HEK293 (cell line): ENCODE data around the gene FRMD8.

Source experiments
- CTCF ChIA-PET: fragments of 350-600 bp; formaldehyde crosslinking; extraction: SDS; loops from one replicate; lab custom pipeline; 2021; ENCODE audit warnings: antibody characterized with exemption; lab: Yijun Ruan, JAX
- POLR2A ChIA-PET: fragments of 300-600 bp; formaldehyde crosslinking; extraction: SDS; loops from one replicate; lab custom pipeline; 2020; ENCODE audit warnings: antibody characterized with exemption, inconsistent platforms; lab: Yijun Ruan, JAX
- H3K27ac ChIP-seq: fragments of 200-500 bp; sonication (Bioruptor generic); 2 replicates; pipeline ENCODE4 v1.5.1; 2014; ENCODE audit warnings: low read depth, low read length, control low read depth, inconsistent platforms; ENCODE audit errors: extremely low read depth
- H3K36me3 ChIP-seq, 2 experiments: fragments of 200-500 bp in 1 of 2; sonication (Bioruptor generic) in 1 of 2; 1 replicate in 1 of 2; 2 replicates in 1 of 2; pipeline ENCODE4 v1.5.1; 2014 to 2017; ENCODE audit warnings: inconsistent platforms in 2 of 2, low read length in 2 of 2; ENCODE audit not compliant: control insufficient read depth in 2 of 2, insufficient read depth in 1 of 2
- H3K4me1 ChIP-seq: fragments of 200-500 bp; sonication (Bioruptor generic); 2 replicates; pipeline ENCODE4 v1.5.1; 2014; ENCODE audit warnings: mild to moderate bottlenecking, low read length, inconsistent platforms; ENCODE audit not compliant: control insufficient read depth, insufficient read depth
- H3K4me3 ChIP-seq: 2 replicates; pipeline ENCODE4 v1.5.1; 2011; ENCODE audit warnings: low read depth, mild to moderate bottlenecking, control low read depth, low read length, moderate library complexity
- H3K9me3 ChIP-seq: fragments of 200-500 bp; sonication (Bioruptor generic); 2 replicates; pipeline ENCODE4 v1.5.1; 2014; ENCODE audit warnings: low read depth, low read length, inconsistent platforms; ENCODE audit not compliant: control insufficient read depth, insufficient read depth
- BCL11B ChIP-seq: fragments of 450-650 bp; formaldehyde crosslinking; IDR thresholded peaks from 2 replicates; pipeline ENCODE4 v1.5.1; 2016; ENCODE audit warnings: low read depth, missing biosample characterization, missing genetic modification characterization
- BCL6B ChIP-seq: fragments of 450-650 bp; formaldehyde crosslinking; IDR thresholded peaks from 2 replicates; pipeline ENCODE4 v1.5.1; 2017; ENCODE audit warnings: missing biosample characterization, missing genetic modification characterization
- KLF8 ChIP-seq: fragments of 450-650 bp; formaldehyde crosslinking; IDR thresholded peaks from 2 replicates; pipeline ENCODE4 v1.5.1; 2016; ENCODE audit warnings: missing biosample characterization, missing genetic modification characterization
- MEIS1 ChIP-seq: sonication (generic); formaldehyde crosslinking; IDR thresholded peaks from 2 replicates; pipeline ENCODE4 v1.8.1; 2022; ENCODE audit warnings: missing genetic modification reagents, mild to moderate bottlenecking, borderline replicate concordance
- REPIN1 ChIP-seq: fragments of 450-650 bp; formaldehyde crosslinking; IDR thresholded peaks from 2 replicates; pipeline ENCODE4 v1.5.1; 2017; ENCODE audit warnings: missing biosample characterization, missing genetic modification characterization, low read depth
- SETDB1 ChIP-seq: IDR thresholded peaks from one replicate; pipeline ENCODE4 v1.6.1; 2017; ENCODE audit warnings: mild to moderate bottlenecking, low read length, moderate library complexity, mixed read lengths; ENCODE audit not compliant: insufficient read length
- ZBTB17 ChIP-seq: fragments of 450-650 bp; formaldehyde crosslinking; IDR thresholded peaks from 2 replicates; pipeline ENCODE4 v1.5.1; 2016; ENCODE audit warnings: missing biosample characterization, missing genetic modification characterization
- ZNF10 ChIP-seq: fragments of 450-650 bp; formaldehyde crosslinking; IDR thresholded peaks from 2 replicates; pipeline ENCODE4 v1.5.1; 2017; ENCODE audit warnings: missing biosample characterization, missing genetic modification characterization
- ZNF114 ChIP-seq: fragments of 450-650 bp; formaldehyde crosslinking; IDR thresholded peaks from 2 replicates; pipeline ENCODE4 v1.5.0; 2017; ENCODE audit warnings: missing biosample characterization, missing genetic modification characterization
- ZNF148 ChIP-seq: fragments of 450-650 bp; formaldehyde crosslinking; IDR thresholded peaks from 2 replicates; pipeline ENCODE4 v1.5.0; 2017; ENCODE audit warnings: missing biosample characterization, missing genetic modification characterization, borderline replicate concordance
- ZNF169 ChIP-seq: fragments of 450-650 bp; formaldehyde crosslinking; IDR thresholded peaks from 2 replicates; pipeline ENCODE4 v1.5.1; 2016; ENCODE audit warnings: missing biosample characterization, missing genetic modification characterization
- ZNF23 ChIP-seq: fragments of 450-650 bp; formaldehyde crosslinking; IDR thresholded peaks from 2 replicates; pipeline ENCODE4 v1.5.1; 2016; ENCODE audit warnings: missing biosample characterization, missing genetic modification characterization, borderline replicate concordance
- ZNF26 ChIP-seq: fragments of 450-650 bp; formaldehyde crosslinking; IDR thresholded peaks from 2 replicates; pipeline ENCODE4 v1.5.1; 2016; ENCODE audit warnings: missing biosample characterization, missing genetic modification characterization
- ZNF311 ChIP-seq: fragments of 450-650 bp; formaldehyde crosslinking; IDR thresholded peaks from 2 replicates; pipeline ENCODE4 v1.5.1; 2017; ENCODE audit warnings: missing biosample characterization, missing genetic modification characterization, borderline replicate concordance
- ZNF324 ChIP-seq: fragments of 450-650 bp; formaldehyde crosslinking; IDR thresholded peaks from 2 replicates; pipeline ENCODE4 v1.5.1; 2016; ENCODE audit warnings: missing biosample characterization, missing genetic modification characterization
- ZNF37A ChIP-seq: fragments of 450-650 bp; IDR thresholded peaks from 2 replicates; pipeline ENCODE4 v1.5.1; 2018; ENCODE audit warnings: missing biosample characterization, missing genetic modification characterization
- ZNF549 ChIP-seq: fragments of 450-650 bp; IDR thresholded peaks from 2 replicates; pipeline ENCODE4 v1.5.1; 2018; ENCODE audit warnings: missing biosample characterization, missing genetic modification characterization, mild to moderate bottlenecking, inconsistent platforms, moderate library complexity
- ZNF571 ChIP-seq: fragments of 450-650 bp; formaldehyde crosslinking; IDR thresholded peaks from 2 replicates; pipeline ENCODE4 v1.5.0; 2017; ENCODE audit warnings: missing biosample characterization, missing genetic modification characterization
- ZNF621 ChIP-seq: fragments of 450-650 bp; formaldehyde crosslinking; IDR thresholded peaks from 2 replicates; pipeline ENCODE4 v1.5.1; 2017; ENCODE audit warnings: missing biosample characterization, missing genetic modification characterization
- ZNF626 ChIP-seq: fragments of 450-650 bp; sonication (Bioruptor Pico); formaldehyde crosslinking; IDR thresholded peaks from 2 replicates; pipeline ENCODE4 v1.5.1; 2018; ENCODE audit warnings: missing biosample characterization, missing genetic modification characterization, inconsistent platforms
- ZXDB ChIP-seq: fragments of 450-650 bp; formaldehyde crosslinking; IDR thresholded peaks from 2 replicates; pipeline ENCODE4 v1.5.1; 2016; ENCODE audit warnings: missing biosample characterization, missing genetic modification characterization

The FRMD8 gene

GRCh38 chr11:65390996-65391395, 4.6 kb downstream of the FRMD8 start:
- peaks cover 0 to 58% of the 10 kb centered on the region in 2 experiments; a peak in 1 of 3 replicates for H3K36me3 ChIP-seq
- no peak overlapping the region for H3K4me3 ChIP-seq
- ChIA-PET CTCF (interaction anchor here (0.6 to 1.4 kb wide), 4 partner anchors 20 to 113 kb away, joined by 3 to 4 read pairs (median 3); no protein-coding TSS in a partner anchor), POLR2A (interaction anchor here (1.1 to 1.7 kb wide), 3 partner anchors 28 to 111 kb away, joined by 3 to 5 read pairs (median 4); no protein-coding TSS in a partner anchor)
- no peaks in the 10 kb centered on the region; the same call in 1 of the 2 replicates for H3K4me1 ChIP-seq
- no peak overlapping the region for H3K27ac ChIP-seq
- H3K9me3 ChIP-seq, result no peaks in the 10 kb centered on the region
- TF ChIP-seq ZNF114 (tag by site-specific recombination), result no peak
- TF ChIP-seq SETDB1, result no peak
- no peak for TF ChIP-seq ZNF549 (tag by site-specific recombination)
- TF ChIP-seq ZXDB (tag by site-specific recombination), result no peak
- TF ChIP-seq KLF8, result no peak
- TF ChIP-seq REPIN1 (tag by site-specific recombination), result no peak
- TF ChIP-seq ZNF571 (tag by site-specific recombination), result no peak
- no peak for TF ChIP-seq ZNF23 (tag by site-specific recombination)
- TF ChIP-seq ZNF26 (tag by site-specific recombination), result no peak
- no peak for TF ChIP-seq ZNF169 (tag by site-specific recombination)
- TF ChIP-seq MEIS1 (CRISPR knock-in tag), result no peak
- no peak for TF ChIP-seq ZNF324 (tag by site-specific recombination)
- TF ChIP-seq ZNF311 (tag by site-specific recombination), result no peak
- no peak for TF ChIP-seq BCL11B (tag by site-specific recombination)
- TF ChIP-seq ZNF626 (tag by site-specific recombination), result no peak
- no peak for TF ChIP-seq BCL6B (tag by site-specific recombination)
- TF ChIP-seq ZNF37A (tag by site-specific recombination), result no peak
- TF ChIP-seq ZNF621 (tag by site-specific recombination), result no peak

- ChIA-PET CTCF (interaction anchor here (0.7 to 1.4 kb wide), 4 partner anchors 11 to 24 kb away, joined by 3 read pairs; no protein-coding TSS in a partner anchor), POLR2A (interaction anchor here (0.6 to 1.4 kb wide), 2 partner anchors 69 to 105 kb away, joined by 3 to 6 read pairs; no protein-coding TSS in a partner anchor)
- no peaks in the 10 kb centered on the region for H3K4me1 ChIP-seq
- H3K9me3 ChIP-seq, result no peaks in the 10 kb centered on the region
- H3K4me3 ChIP-seq, result no peak overlapping the region
- H3K36me3 ChIP-seq, result peaks cover 0 to 71% of the 10 kb centered on the region in 2 experiments; a peak in 1 of 3 replicates
- TF ChIP-seq ZBTB17 (tag by site-specific recombination) (no peak), ZNF324 (tag by site-specific recombination) (no peak), ZNF10 (tag by site-specific recombination) (no peak), ZNF148 (tag by site-specific recombination) (no peak)
- H3K27ac ChIP-seq, result no peak overlapping the region
Measured at GRCh38 chr11:65392186-65392829, 5.9 kb downstream of the FRMD8 start.
